CD1c-positive myeloid dendritic cell (primary cell): ENCODE results near the gene PIP5K1B.

ENCODE experiments used
- DNase-seq: peaks from one replicate; pipeline ENCODE4 v3.0.0-alpha.2; 2016; ENCODE audit errors: extremely low spot score

The PIP5K1B gene

GRCh38 chr9:68738358-68738757, 33.3 kb downstream of the PIP5K1B start:
- no peak for DNase-seq

- no peak for DNase-seq
Measured at GRCh38 chr9:68739621-68740174, 34.7 kb downstream of the PIP5K1B start.

- no peak for DNase-seq
Measured at GRCh38 chr9:68740561-68740960, 35.5 kb downstream of the PIP5K1B start.

GRCh38 chr9:68741234-68741633, 36.2 kb downstream of the PIP5K1B start:
- DNase-seq = no peak

- DNase-seq = no peak
Measured at GRCh38 chr9:68741704-68742332, 36.8 kb downstream of the PIP5K1B start.

GRCh38 chr9:68742333-68742730, 37.3 kb downstream of the PIP5K1B start:
- no peak for DNase-seq

- DNase-seq = no peak
Measured at GRCh38 chr9:68744426-68744825, 39.4 kb downstream of the PIP5K1B start.

GRCh38 chr9:68746525-68746924, 41.5 kb downstream of the PIP5K1B start:
- DNase-seq = no peak

GRCh38 chr9:68747043-68747533, 42.0 kb downstream of the PIP5K1B start:
- DNase-seq = no peak

- DNase-seq = no peak
Measured at GRCh38 chr9:68749135-68749534, 44.1 kb downstream of the PIP5K1B start.

- DNase-seq = no peak
Measured at GRCh38 chr9:68749579-68750159, 44.6 kb downstream of the PIP5K1B start.

- DNase-seq = no peak
Measured at GRCh38 chr9:68750255-68750654, 45.2 kb downstream of the PIP5K1B start.

GRCh38 chr9:68750786-68751185, 45.7 kb downstream of the PIP5K1B start:
- DNase-seq = no peak

GRCh38 chr9:68751556-68751955, 46.5 kb downstream of the PIP5K1B start:
- no peak for DNase-seq

- DNase-seq = no peak
Measured at GRCh38 chr9:68755051-68755450, 50.0 kb downstream of the PIP5K1B start.

GRCh38 chr9:68755752-68756151, 50.7 kb downstream of the PIP5K1B start:
- DNase-seq = no peak

- no peak for DNase-seq
Measured at GRCh38 chr9:68759981-68760673, 55.1 kb downstream of the PIP5K1B start.

GRCh38 chr9:68760674-68761333, 55.8 kb downstream of the PIP5K1B start:
- DNase-seq = no peak

- DNase-seq = no peak
Measured at GRCh38 chr9:68762570-68762969, 57.5 kb downstream of the PIP5K1B start.

GRCh38 chr9:68763104-68763503, 58.1 kb downstream of the PIP5K1B start:
- DNase-seq = no peak

- no peak for DNase-seq
Measured at GRCh38 chr9:68768619-68769018, 63.6 kb downstream of the PIP5K1B start.

GRCh38 chr9:68769852-68770251, 64.8 kb downstream of the PIP5K1B start:
- no peak for DNase-seq
